Activated T-cell treated with anti-CD3 and anti-CD28 coated beads, Interleukin-2, amount 50 U/mL, for 48 hours (primary cell): ENCODE results near the gene FGF5.
"Not testable (repeated sequence)": the region's sequence is repeated elsewhere in the genome, so short reads cannot be mapped to it uniquely, and the experiment has no call there.

ENCODE experiments used
- DNase-seq, 2 experiments: peaks; one replicate each; pipeline ENCODE4 v3.0.0-alpha.2; 2020

Gene FGF5

DNA sequence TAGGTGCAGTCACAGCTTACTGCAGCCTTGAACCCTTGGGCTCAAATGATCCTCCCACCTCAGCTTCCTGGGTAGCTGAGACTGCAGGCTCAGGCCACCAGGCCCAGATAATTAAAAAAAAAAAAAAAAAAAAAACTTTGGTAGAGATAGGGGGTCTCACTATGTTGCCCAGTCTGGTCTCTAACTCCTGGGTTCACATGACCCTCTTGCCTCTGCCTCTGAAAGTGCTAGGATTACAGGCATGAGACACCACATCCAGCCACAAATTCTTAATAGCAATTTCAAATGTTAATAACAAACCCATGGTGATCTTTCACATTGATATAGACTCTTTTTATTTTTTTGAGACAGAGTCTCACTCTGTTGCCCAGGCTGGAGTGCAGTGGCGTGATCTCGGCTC lies 12.3 kb upstream of the FGF5 start:
- no peak for DNase-seq

DNA sequence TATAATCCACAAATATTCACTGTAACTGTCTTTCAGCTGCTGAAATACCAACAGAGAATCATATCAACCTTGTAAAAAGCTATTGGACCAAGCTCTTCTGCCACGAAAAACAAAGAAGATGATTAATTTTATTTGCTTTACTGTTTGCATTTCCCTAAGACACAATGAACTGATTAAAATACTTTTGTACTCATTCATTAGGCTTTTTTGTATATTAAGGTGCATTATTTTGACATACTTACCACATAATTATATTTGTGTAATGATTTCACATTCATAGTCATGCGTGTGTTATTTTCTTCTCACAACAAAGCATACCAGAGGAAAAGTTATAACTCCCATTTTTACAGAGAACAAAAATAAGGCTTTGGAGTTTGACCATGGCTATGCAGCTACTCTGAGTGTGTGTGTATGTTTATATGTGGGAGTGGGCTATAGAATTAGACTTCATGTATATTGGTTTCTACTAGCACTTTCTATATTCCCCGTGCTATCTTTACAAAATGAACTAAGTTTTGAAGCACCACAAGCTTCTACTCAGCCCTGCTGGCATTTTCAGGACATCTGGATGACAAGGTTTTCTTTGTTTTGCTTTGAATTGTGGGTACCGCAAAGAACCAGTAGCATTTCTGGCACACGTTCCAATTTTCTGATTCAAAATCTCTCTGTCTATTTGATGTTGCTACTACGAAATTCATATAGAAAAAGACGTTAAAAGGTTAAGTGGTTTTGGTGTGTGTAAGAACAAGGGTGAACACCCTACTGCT lies 11.0 kb upstream of the FGF5 start:
- DNase-seq: no peak

DNA sequence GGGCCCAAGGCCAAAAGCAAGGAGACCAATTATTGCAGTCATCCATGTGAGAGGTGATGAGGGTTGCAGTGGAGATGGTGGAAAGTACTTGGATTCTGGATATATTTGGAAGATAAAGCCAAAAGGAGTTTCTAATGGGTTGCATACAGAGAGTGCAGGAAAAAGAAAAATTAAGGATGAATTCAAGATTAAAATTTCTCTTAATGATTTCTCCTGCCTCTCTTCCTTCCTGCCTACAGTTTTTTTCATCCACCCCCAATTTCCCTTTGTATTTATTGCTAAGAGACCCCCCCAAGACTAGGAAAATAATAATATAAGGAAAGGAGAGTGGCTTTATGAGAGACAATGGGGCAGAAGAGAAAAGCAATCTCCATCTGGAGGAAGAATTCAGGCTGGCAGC lies 8.6 kb upstream of the FGF5 start:
- DNase-seq: no peak

DNA sequence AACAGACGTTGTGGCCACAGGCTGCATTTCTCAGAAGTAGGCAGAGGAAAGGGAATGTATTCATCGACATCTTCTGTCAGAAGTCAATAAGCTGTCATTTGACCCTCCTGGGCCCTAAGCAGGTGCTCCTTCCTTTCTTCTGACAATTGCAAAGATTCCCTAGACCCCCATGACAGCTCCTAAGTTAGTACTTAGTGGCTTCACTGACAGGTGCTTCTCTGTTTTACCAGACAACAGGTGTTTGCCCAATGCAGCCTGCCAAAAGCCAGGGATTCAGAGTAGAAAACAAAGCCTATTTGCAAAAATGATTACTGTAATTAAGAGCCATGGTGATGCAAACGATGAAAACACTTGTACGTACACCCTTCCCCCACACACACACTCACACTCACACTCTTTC lies 7.5 kb upstream of the FGF5 start:
- DNase-seq: no peak

- no peak for DNase-seq
Observed at GRCh38 chr4:80259817-80260216, 6.6 kb upstream of the FGF5 start.

- no peak for DNase-seq
Observed at GRCh38 chr4:80261989-80262600, 4.4 kb upstream of the FGF5 start.

- DNase-seq: no peak
Observed at GRCh38 chr4:80263541-80264351, 2.7 kb upstream of the FGF5 start.

DNA sequence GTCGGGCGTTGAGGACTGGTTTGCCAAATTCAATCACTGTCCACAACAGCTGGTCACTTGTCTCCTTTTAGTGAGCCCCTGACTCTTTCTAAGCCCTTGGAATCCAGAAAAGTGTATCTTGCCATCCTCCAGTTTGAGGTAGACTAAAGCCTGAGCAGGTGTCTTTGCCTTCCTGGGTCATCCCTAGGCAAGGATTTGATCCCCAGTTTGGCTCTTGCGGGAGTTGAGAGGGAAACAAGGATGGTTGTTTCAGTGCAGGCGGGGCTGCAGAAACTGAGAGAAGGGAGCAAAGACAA lies 2.2 kb upstream of the FGF5 start:
- no peak for DNase-seq

GRCh38 chr4:80264825-80265224 lies 1.6 kb upstream of the FGF5 start:
- no peak for DNase-seq

DNA sequence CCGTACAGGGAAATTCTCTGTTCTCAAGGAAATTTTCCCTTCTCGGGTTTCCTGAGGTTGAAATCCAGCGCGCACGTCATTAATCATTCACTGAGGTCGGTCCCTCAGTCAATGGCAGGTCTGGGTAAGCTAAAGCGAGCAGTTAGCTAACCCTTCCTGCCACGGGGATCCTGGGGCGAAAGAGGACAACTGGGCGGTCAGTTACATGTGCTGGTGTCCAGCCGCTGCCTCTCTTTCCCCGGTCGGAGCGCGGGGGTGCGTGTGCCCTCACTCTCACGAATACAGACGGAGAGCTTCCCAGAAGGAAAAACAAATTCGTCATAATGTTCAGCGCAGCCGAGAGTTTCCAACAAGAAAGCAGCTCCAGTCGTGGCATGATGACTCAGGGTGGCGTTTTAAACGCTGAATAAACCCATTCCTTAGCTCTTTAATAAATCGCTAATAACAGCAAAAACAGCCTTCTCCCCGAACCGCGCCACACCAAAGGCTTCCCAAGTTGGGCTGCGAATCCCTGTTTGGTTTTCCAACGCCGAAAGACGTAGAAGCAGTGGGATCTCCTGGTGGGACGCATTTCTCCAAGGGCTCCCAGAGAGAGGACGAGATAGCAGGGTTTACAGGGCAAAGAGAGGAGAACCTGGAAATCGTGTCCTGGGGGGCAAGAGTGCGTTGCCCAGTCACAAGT lies 752 bp upstream of the FGF5 start:
- no peak for DNase-seq

DNA sequence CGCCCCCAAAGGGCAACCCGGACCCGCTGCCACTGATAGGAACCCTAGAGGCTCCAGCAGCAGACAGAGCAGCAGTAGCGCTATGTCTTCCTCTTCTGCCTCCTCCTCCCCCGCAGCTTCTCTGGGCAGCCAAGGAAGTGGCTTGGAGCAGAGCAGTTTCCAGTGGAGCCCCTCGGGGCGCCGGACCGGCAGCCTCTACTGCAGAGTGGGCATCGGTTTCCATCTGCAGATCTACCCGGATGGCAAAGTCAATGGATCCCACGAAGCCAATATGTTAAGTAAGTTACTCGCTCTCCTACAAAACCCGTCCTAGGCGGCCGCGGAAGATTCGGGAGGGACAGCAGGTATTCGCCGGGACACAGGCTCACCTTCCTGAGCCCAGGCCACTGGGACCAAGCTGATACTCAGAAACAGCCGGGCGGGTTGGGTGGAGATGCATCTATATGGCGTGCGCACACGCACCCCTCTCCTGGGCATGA lies 477 bp downstream of the FGF5 start:
- peak; percentile 30 to 33 for DNase-seq

GRCh38 chr4:80268081-80268823 lies 1.8 kb downstream of the FGF5 start:
- peak in 1 of 2 experiments; percentile 18 for DNase-seq

GRCh38 chr4:80268936-80269335 lies 2.5 kb downstream of the FGF5 start:
- no peak for DNase-seq

DNA sequence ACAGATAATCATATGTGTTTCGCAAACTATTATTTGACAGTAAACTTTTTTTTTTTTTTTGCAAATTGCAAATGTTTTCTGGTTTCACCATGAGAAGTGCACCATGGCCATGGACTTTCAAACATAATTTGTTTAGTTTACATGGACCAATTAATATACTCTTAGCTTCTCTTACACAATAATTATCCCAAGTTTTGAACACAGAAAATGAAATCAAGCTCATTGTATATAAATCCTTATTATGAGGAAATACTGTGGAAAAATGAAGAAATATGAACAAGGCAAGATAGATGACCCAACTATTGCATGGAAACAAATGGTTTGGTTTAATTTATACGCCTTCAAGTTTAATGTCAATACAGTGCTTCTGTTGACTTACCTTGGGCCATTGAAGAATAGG lies 3.9 kb downstream of the FGF5 start:
- no peak for DNase-seq

- no peak for DNase-seq
Observed at GRCh38 chr4:80270868-80271267, 4.4 kb downstream of the FGF5 start.

DNA sequence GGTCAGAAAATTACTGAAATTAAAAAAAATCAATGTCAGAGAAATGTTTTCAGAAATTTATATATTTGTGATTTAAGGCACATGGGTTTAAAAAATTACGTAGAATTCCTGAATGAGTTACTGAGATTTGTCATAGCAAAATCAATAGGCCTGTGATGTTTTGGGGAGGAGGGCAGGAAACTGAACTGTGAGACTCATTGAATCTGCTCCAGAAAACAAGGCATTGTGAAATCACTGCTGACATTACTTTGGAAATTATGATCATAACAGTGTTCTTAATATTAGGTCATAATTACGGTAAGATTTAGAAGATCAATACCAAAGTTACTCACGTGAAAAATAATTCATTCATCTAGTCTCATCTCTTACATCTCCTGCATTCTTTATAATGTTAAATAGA lies 5.3 kb downstream of the FGF5 start:
- no peak for DNase-seq

DNA sequence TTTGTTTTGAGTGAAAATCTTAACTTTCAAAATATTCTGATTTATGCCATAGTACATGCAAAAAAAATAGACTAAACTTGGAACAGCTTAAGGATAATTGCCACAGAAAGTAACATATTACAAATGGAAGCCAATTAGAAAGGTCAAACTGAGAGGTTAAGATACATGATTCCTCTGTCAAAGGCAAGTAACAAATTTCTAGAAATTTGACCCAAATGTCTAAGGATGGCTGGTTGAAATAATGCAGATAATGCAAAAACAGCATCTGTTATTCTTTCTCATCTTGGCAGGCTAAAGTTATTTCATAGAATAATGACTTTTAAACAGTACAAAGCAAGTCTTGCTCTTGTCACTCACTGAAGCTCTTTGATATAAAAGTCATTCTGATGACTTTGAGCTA lies 10.5 kb downstream of the FGF5 start:
- no peak for DNase-seq

DNA sequence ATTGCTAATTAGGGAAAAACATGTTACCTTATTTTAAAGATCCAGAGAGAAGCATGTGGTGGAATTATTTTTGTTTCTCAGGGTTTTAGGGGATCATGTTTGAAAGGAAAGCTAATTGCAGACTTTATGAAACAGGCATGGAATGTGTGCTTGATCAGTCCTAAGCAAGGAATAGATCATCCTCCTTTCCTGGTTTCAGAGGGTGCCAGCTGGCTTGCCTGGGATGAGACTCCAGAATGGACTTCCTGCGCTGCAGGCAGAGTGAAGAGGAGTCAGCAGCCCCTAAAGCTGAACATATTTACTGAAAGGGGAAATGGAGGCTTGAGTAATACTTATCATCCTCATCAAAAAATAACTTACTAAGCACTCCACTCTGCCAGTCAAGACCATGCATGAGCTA lies 13.3 kb downstream of the FGF5 start:
- no peak for DNase-seq

- no peak for DNase-seq
Observed at GRCh38 chr4:80286451-80286850, 20.0 kb downstream of the FGF5 start.

GRCh38 chr4:80290665-80291064 lies 24.2 kb downstream of the FGF5 start:
- not testable (repeated sequence) for DNase-seq

DNA sequence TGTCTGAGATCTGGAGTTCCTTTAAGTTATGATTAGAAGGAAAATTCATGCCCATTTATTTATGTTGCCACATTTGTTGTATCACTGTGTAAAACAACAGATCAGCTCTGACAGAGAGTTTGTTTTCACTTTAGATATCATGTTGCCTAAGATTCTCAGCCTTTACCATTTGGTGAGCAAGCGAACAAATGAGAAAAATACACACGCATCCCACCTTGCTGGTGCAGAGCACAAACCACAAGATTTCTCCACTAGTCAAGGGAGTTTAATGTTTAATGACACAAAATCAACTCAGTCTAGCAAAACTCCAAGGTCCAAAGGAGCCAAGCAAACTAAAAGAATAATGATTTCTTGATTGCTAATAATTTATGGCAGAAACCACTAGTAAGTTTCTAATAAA lies 27.7 kb downstream of the FGF5 start:
- DNase-seq: no peak

DNA sequence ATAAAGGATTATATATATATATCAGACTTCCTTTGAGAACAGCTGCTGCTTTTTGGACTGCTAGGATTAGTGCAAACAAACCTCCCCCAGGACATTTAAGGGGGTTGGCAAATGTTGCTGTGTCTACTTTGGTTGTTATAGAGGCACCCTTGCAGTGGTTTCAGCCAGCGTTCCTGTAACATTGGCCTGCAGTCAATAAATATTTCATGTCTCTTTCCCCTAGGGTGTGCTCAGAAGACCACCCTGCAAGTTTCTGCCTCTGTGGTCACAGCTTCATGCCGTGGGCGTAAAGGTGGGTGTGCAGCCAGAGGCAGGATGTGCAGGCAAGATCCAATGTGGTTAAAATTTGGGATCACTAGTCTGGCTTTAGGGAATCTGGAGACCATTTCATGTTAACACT lies 28.9 kb downstream of the FGF5 start:
- DNase-seq: no peak

DNA sequence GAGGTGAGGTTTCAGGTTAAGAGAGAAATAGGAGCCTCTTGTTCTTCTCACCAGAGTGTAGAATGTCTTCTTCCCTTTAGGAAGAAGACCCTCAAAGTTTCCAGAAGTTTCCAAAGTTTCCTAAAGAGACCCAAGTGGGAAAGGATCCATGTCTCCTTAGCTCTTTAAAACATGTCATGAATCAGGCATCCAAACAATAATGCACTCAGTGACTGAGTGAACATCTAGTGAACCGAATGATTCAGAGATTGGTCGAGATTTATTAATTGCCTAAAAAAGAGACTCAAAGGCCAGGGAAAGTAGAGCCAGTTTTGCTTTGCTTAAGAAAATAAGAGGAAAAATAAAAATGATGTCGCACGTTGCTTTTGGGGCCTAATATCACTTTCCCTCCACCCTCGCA lies 29.4 kb downstream of the FGF5 start:
- DNase-seq: no peak
